ENCODE measurements around the gene NEO1. TPM values are rescaled to one million over a fixed set of nuclear protein-coding genes. Genes with fewer than 3 reads are reported as not detected.
A peak's percentile ranks its signal among the peaks of the same experiment; 100 is the strongest.

The NEO1 gene
- total RNA-seq, 1 donor from 2014 or later, result 30.3 TPM

DNA sequence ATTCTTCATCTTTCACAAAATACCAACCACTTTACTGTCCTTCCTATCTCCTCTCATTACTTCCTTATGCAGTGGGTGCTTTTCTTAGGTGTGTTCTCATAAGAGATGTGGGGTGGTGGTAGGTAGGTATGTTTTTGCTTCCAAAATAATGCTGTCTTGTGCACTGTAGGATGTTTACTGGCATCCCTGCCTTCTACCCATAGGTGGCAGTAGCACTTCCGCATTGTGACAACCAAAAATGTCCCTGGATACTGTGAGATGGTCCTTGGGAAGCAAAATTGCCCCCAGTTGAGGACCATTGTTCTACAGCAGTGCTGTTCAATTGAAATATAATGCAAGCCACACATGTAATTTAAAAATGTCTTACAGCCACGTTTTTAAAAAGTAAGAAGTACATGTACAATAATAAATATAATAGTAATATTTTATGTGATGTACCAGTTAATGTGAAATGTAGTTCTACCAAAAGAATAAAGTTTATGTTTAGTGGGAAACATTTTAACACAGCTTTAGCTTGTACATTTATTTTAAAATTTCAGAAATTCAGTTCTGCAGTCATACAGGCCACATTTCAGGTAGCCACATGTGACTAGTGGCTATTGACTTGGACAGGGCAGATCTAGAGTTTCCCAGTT, 75.2 kb downstream of the NEO1 start:
- Mint-ChIP-seq H3K9me3 (ENCODE audit: unreplicated experiment) (no peaks in the 10 kb centered on the region), H3K4me3 (ENCODE audit: unreplicated experiment) (no peak overlapping the region), H3K27me3 (ENCODE audit: low read depth, unreplicated experiment) (no peaks in the 10 kb centered on the region), H3K27ac (ENCODE audit: unreplicated experiment) (no peak overlapping the region), H3K36me3 (ENCODE audit: low read depth, unreplicated experiment) (peaks cover 1% of the 10 kb centered on the region), H3K4me1 (ENCODE audit: low read depth, unreplicated experiment) (peaks cover 3% of the 10 kb centered on the region)
- FAIRE-seq, result no peak
- Histone ChIP-seq H4K20me1 (ENCODE audit: insufficient read depth, low read length) (no peaks in the 10 kb centered on the region), H3K9ac (ENCODE audit: low read length) (no peak overlapping the region), H3K27me3 (ENCODE audit: insufficient read depth, low read length) (no peaks in the 10 kb centered on the region), H3K4me1 (ENCODE audit: insufficient read depth, low read length) (no peaks in the 10 kb centered on the region), H3K9me3 (ENCODE audit: insufficient read depth, low read depth, low read length) (no peaks in the 10 kb centered on the region), H3K79me2 (ENCODE audit: insufficient read depth, low read length) (no peaks in the 10 kb centered on the region), H2AFZ (ENCODE audit: low read depth, low read length) (no peak overlapping the region), H3K27ac (ENCODE audit: low read depth, low read length) (no peak overlapping the region), H3K4me3 (ENCODE audit: insufficient read depth, low read depth, low read length) (no peak overlapping the region), H3K4me2 (ENCODE audit: low read length) (no peak overlapping the region), H3K36me3 (ENCODE audit: insufficient read depth, low read length) (no peaks in the 10 kb centered on the region)
- TF ChIP-seq, protein P1, sequence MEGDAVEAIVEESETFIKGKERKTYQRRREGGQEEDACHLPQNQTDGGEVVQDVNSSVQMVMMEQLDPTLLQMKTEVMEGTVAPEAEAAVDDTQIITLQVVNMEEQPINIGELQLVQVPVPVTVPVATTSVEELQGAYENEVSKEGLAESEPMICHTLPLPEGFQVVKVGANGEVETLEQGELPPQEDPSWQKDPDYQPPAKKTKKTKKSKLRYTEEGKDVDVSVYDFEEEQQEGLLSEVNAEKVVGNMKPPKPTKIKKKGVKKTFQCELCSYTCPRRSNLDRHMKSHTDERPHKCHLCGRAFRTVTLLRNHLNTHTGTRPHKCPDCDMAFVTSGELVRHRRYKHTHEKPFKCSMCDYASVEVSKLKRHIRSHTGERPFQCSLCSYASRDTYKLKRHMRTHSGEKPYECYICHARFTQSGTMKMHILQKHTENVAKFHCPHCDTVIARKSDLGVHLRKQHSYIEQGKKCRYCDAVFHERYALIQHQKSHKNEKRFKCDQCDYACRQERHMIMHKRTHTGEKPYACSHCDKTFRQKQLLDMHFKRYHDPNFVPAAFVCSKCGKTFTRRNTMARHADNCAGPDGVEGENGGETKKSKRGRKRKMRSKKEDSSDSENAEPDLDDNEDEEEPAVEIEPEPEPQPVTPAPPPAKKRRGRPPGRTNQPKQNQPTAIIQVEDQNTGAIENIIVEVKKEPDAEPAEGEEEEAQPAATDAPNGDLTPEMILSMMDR (IDR thresholded peaks at IDR 0.05; ENCODE audit: insufficient read depth, low read depth, low read length), result peak; percentile 79
- no peak for TF ChIP-seq EZH2 (IDR thresholded peaks at IDR 0.05; ENCODE audit: insufficient read depth, low read length)
- peak; percentile 3 for DNase-seq (ENCODE audit: low read depth)

DNA sequence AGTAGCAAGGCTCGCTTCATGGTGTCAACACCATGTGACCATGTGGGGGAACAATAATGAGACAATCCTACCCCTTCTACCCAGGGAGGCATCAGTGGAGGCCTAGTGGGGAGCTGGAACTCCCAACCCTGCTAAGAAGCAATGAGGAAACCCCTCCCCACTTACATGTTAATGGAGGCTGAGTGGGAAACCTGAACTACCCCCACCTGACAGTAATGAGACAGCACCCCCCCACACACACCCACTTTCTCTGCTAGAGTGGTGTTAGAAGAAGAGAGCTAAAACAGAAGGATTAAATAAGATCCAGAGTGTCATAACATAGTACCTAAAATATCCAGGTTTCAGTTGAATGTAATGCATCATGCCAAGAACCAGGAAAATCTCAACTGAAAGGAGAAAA, 78.6 kb downstream of the NEO1 start:
- Histone ChIP-seq H3K36me3 (ENCODE audit: insufficient read depth, low read length) (no peaks in the 10 kb centered on the region), H2AFZ (ENCODE audit: low read depth, low read length) (no peak overlapping the region), H3K9ac (ENCODE audit: low read length) (no peak overlapping the region), H3K9me3 (ENCODE audit: insufficient read depth, low read depth, low read length) (no peaks in the 10 kb centered on the region), H3K4me2 (ENCODE audit: low read length) (no peak overlapping the region), H3K27ac (ENCODE audit: low read depth, low read length) (no peak overlapping the region), H3K4me3 (ENCODE audit: insufficient read depth, low read depth, low read length) (no peak overlapping the region), H3K79me2 (ENCODE audit: insufficient read depth, low read length) (no peaks in the 10 kb centered on the region), H3K27me3 (ENCODE audit: insufficient read depth, low read length) (no peaks in the 10 kb centered on the region), H3K4me1 (ENCODE audit: insufficient read depth, low read length) (no peaks in the 10 kb centered on the region), H4K20me1 (ENCODE audit: insufficient read depth, low read length) (no peaks in the 10 kb centered on the region)
- no peak for DNase-seq (ENCODE audit: low read depth)
- H3K9me3 Mint-ChIP-seq (ENCODE audit: unreplicated experiment), result no peaks in the 10 kb centered on the region
- no peak overlapping the region for H3K4me3 Mint-ChIP-seq (ENCODE audit: unreplicated experiment)
- TF ChIP-seq, protein P1 (IDR thresholded peaks at IDR 0.05; ENCODE audit: insufficient read depth, low read depth, low read length), result no peak
- no peak for TF ChIP-seq EZH2 (IDR thresholded peaks at IDR 0.05; ENCODE audit: insufficient read depth, low read length)
- no peak for FAIRE-seq
- H3K27me3 Mint-ChIP-seq (ENCODE audit: low read depth, unreplicated experiment), result no peaks in the 10 kb centered on the region
- H3K4me1 Mint-ChIP-seq (ENCODE audit: low read depth, unreplicated experiment), result no peaks in the 10 kb centered on the region
- H3K36me3 Mint-ChIP-seq (ENCODE audit: low read depth, unreplicated experiment), result peaks cover 1% of the 10 kb centered on the region
- H3K27ac Mint-ChIP-seq (ENCODE audit: unreplicated experiment), result no peak overlapping the region

DNA sequence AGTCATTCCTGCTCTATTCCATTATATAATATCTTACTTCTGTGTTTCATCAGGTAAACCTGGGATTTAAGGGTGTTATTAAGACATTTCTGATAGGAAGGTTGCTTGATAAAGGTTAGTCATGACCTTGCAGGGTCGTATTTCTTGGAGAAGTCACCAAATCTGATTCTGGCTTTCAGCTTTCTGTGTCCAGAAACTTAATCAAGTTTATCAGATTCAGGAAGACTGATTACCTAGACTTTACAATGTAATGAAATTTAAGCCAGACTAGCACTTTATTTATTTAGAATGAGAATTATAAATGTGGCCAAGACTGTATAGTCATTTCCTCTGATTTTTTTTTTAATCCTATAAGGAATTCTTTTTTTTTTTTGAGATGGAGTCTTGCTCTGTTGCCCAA, 81.9 kb downstream of the NEO1 start:
- H3K9ac ChIP-seq (ENCODE audit: low read length), result no peak overlapping the region
- Mint-ChIP-seq H3K4me1 (ENCODE audit: low read depth, unreplicated experiment) (no peaks in the 10 kb centered on the region), H3K36me3 (ENCODE audit: low read depth, unreplicated experiment) (peaks cover 1% of the 10 kb centered on the region), H3K4me3 (ENCODE audit: unreplicated experiment) (no peak overlapping the region), H3K9me3 (ENCODE audit: unreplicated experiment) (no peaks in the 10 kb centered on the region), H3K27me3 (ENCODE audit: low read depth, unreplicated experiment) (no peaks in the 10 kb centered on the region), H3K27ac (ENCODE audit: unreplicated experiment) (no peak overlapping the region)
- DNase-seq (ENCODE audit: low read depth) (no peak), FAIRE-seq (no peak)
- no peak overlapping the region for H3K27ac ChIP-seq (ENCODE audit: low read depth, low read length)
- H3K9me3 ChIP-seq (ENCODE audit: insufficient read depth, low read depth, low read length), result no peaks in the 10 kb centered on the region
- H3K4me1 ChIP-seq (ENCODE audit: insufficient read depth, low read length), result no peaks in the 10 kb centered on the region
- no peak overlapping the region for H2AFZ ChIP-seq (ENCODE audit: low read depth, low read length)
- no peaks in the 10 kb centered on the region for H4K20me1 ChIP-seq (ENCODE audit: insufficient read depth, low read length)
- no peaks in the 10 kb centered on the region for H3K27me3 ChIP-seq (ENCODE audit: insufficient read depth, low read length)
- H3K79me2 ChIP-seq (ENCODE audit: insufficient read depth, low read length), result no peaks in the 10 kb centered on the region
- TF ChIP-seq EZH2 (IDR thresholded peaks at IDR 0.05; ENCODE audit: insufficient read depth, low read length), result no peak
- TF ChIP-seq, protein P1 (IDR thresholded peaks at IDR 0.05; ENCODE audit: insufficient read depth, low read depth, low read length), result no peak
- H3K36me3 ChIP-seq (ENCODE audit: insufficient read depth, low read length), result no peaks in the 10 kb centered on the region
- no peak overlapping the region for H3K4me3 ChIP-seq (ENCODE audit: insufficient read depth, low read depth, low read length)
- no peak overlapping the region for H3K4me2 ChIP-seq (ENCODE audit: low read length)
